Sigmoid colon (tissue), 7 donors: ENCODE data around the gene PUM1. TPM values are rescaled to one million over a fixed set of nuclear protein-coding genes. Genes with fewer than 3 reads are reported as not detected.
"Not testable (repeated sequence)": the region's sequence is repeated elsewhere in the genome, so short reads cannot be mapped to it uniquely, and the experiment has no call there.

ENCODE experiments used
- DNase-seq: peaks from one replicate; pipeline ENCODE4 v3.0.0-alpha.2; 2019
- H3K27ac ChIP-seq, 4 donors: fragments of 200-600 bp; sonication (generic); one replicate each; pipeline ENCODE4 v1.5.1; 2016 to 2019; ENCODE audit warnings: mild to moderate bottlenecking in 1 of 4
- H3K27me3 ChIP-seq, 3 donors: fragments of 200-600 bp; sonication (generic); one replicate each; pipeline ENCODE4 v1.5.1; 2019; ENCODE audit warnings: mild to moderate bottlenecking in 1 of 3
- H3K36me3 ChIP-seq, 4 donors: fragments of 200-600 bp; sonication (generic); one replicate each; pipeline ENCODE4 v1.5.1; 2016 to 2019
- H3K4me1 ChIP-seq, 4 donors: fragments of 200-600 bp; sonication (generic); one replicate each; pipeline ENCODE4 v1.5.1; 2017 to 2019
- H3K4me3 ChIP-seq, 4 donors: fragments of 200-600 bp; sonication (generic); one replicate each; pipeline ENCODE4 v1.5.1; 2017 to 2019; ENCODE audit warnings: mild to moderate bottlenecking in 2 of 4, moderate library complexity in 1 of 4
- H3K9me3 ChIP-seq, 4 donors: fragments of 200-600 bp in 3 of 4; sonication (generic) in 3 of 4; one replicate each; pipeline versions ENCODE4 v1.5.1 to v1.6.1; 2013 to 2019
- EP300 ChIP-seq, 4 donors: sonication (generic); formaldehyde crosslinking; IDR thresholded peaks; one replicate each; pipeline ENCODE4 v1.6.1; 2017; ENCODE audit warnings: antibody characterized with exemption in 4 of 4
- POLR2A ChIP-seq, 2 donors: fragments of 450-650 bp; IDR thresholded peaks; one replicate each; pipeline ENCODE4 v1.6.1; 2016; ENCODE audit warnings: antibody characterized with exemption in 2 of 2, mild to moderate bottlenecking in 2 of 2, moderate library complexity in 2 of 2
- POLR2AphosphoS5 ChIP-seq, 4 donors: sonication (generic); formaldehyde crosslinking; IDR thresholded peaks; one replicate each; pipeline ENCODE4 v1.6.1; 2017; ENCODE audit warnings: antibody characterized with exemption in 4 of 4
- WGBS, 2 donors: extraction: QIAGEN DNeasy Blood & Tissue Kit; methylation state at CpG; one replicate each; pipeline ENCODE4 v1.1.7; 2013; 5-methylcytosine and 5-hydroxymethylcytosine counted together
- intact Hi-C: fragments of 100-400 bp; cut with DNase I; formaldehyde crosslinking; loops from one replicate; pipeline ENCODE4 v1.15.1; 2023
- polyA plus RNA-seq, 3 donors: library from polyadenylated mRNA; stranded (reverse); fragments of 200-250 nt; gene quantifications; one replicate each; pipeline ENCODE4 v1.2.3, GENCODE V29; 2013
- total RNA-seq, 4 donors: library from RNA; depleted of rRNA; stranded (reverse); fragments of >200 nt; gene quantifications; one replicate each; pipeline ENCODE4 v1.1.0, GENCODE V29; 2016
- TF ChIP-seq, protein P1 (sequence below), 4 experiments: fragments of 450-650 bp in 3 of 4; fragments of 200-600 bp in 1 of 4; IDR thresholded peaks; one replicate each; pipeline ENCODE4 v1.5.1; 2016 to 2019; ENCODE audit warnings: antibody characterized with exemption in 4 of 4, mild to moderate bottlenecking in 3 of 4, moderate library complexity in 2 of 4
- donor health status: healthy with polysubstance abuse.
- donor health status: Bipolar disorder and iron deficiency.
- donor health status: healthy.

PUM1 gene
- total and polyA plus RNA-seq, 7 donors, result 16.9 to 89.5 (median 66.4) TPM

DNA sequence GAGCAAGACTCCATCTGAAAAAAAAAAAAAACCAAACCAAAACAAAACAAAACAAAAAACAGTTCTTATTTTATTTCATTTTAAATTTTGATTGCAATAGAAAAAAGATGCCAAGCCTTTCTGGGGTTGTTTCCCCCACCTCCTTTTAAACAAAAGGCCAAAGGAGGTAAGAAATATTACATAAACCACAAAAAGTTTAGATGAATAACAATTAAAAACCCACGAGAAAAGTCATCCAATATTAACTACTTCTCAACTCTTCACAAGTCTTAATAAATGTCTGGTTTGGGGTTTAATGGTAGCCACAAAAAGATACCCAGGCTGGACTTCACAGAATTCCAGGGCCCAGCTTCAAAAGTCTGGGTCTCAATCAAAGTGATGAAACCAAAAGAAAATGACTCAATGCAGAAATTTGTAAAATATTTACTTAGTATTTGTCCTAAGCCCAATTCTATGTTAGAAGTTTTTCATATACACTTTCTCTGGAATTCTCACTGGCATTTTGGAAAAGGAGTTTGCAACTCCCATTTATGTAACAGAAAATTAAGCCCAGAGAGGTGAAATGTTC is 110.0 kb downstream of the PUM1 start:
- no peak for DNase-seq
- Histone ChIP-seq H3K4me1 (peaks cover 0 to 7% (median 0%) of the 10 kb centered on the region in 4 donors), H3K27me3 (no peaks in the 10 kb centered on the region), H3K4me3 (no peak overlapping the region), H3K27ac (peak overlapping the region in 1 of 4 donors; percentile 7), H3K36me3 (peaks cover 7 to 64% (median 23%) of the 10 kb centered on the region in 4 donors), H3K9me3 (no peaks in the 10 kb centered on the region)
- TF ChIP-seq POLR2AphosphoS5 (IDR thresholded peaks at IDR 0.05) (no peak), EP300 (IDR thresholded peaks at IDR 0.05) (no peak), POLR2A (IDR thresholded peaks at IDR 0.05) (no peak)
- TF ChIP-seq, protein P1, sequence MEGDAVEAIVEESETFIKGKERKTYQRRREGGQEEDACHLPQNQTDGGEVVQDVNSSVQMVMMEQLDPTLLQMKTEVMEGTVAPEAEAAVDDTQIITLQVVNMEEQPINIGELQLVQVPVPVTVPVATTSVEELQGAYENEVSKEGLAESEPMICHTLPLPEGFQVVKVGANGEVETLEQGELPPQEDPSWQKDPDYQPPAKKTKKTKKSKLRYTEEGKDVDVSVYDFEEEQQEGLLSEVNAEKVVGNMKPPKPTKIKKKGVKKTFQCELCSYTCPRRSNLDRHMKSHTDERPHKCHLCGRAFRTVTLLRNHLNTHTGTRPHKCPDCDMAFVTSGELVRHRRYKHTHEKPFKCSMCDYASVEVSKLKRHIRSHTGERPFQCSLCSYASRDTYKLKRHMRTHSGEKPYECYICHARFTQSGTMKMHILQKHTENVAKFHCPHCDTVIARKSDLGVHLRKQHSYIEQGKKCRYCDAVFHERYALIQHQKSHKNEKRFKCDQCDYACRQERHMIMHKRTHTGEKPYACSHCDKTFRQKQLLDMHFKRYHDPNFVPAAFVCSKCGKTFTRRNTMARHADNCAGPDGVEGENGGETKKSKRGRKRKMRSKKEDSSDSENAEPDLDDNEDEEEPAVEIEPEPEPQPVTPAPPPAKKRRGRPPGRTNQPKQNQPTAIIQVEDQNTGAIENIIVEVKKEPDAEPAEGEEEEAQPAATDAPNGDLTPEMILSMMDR (IDR thresholded peaks at IDR 0.05), result no peak
- 30 to 37% methylated on average over 1 of the region's 1 CpG for WGBS, 2 donors
- intact Hi-C loops, result no loop called here

DNA sequence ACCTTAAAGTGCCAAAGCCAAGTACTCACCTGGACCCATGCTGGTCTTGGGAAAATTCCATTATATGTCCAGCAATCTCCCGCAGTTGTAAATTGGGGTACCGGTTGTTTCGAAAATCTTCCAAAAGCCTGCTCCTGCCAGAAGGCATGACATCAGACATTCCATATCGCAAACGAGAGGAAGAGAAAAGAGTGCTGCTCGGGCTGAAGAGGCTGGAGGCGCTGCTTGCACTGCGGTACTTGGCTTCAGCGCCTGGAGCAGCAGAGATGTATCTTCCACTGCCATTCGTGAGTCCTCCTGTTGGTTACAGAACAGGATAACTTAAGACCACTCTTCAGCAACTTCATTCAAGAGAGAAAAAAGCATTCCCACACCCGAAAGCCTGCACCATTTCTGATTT is 111.8 kb downstream of the PUM1 start:
- no peak for DNase-seq
- no peak for TF ChIP-seq POLR2A (IDR thresholded peaks at IDR 0.05)
- TF ChIP-seq, protein P1 (IDR thresholded peaks at IDR 0.05), result no peak
- TF ChIP-seq EP300 (IDR thresholded peaks at IDR 0.05), result no peak
- TF ChIP-seq POLR2AphosphoS5 (IDR thresholded peaks at IDR 0.05), result no peak
- Histone ChIP-seq H3K4me3 (no peak overlapping the region), H3K4me1 (peaks cover 0 to 7% (median 0%) of the 10 kb centered on the region in 4 donors), H3K27me3 (no peaks in the 10 kb centered on the region), H3K27ac (no peak overlapping the region), H3K36me3 (peaks cover 7 to 61% (median 31%) of the 10 kb centered on the region in 4 donors), H3K9me3 (no peaks in the 10 kb centered on the region)
- intact Hi-C loops, result no loop called here
- 95% methylated on average over 11 of the region's 11 CpGs for whole genome bisulfite sequencing, 2 donors

DNA sequence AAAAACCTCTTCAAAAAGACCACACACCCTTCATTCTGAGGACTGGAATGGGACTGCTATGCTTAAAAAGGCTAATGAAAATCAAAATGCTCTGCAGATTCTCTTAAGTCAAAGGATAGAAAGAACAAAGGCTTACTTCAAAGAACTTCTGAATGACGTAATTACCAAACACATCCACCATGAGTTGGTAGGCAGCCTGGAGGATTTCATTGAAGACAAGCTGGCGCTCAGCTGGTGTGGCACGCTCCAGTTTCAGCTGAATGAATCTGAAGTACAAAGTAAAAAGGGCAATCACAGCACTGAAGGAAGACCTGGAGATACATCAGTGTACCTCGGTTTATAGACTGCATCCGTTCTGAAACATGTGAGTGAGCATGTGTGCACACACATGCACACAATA is 113.4 kb downstream of the PUM1 start:
- no peak for DNase-seq
- TF ChIP-seq, protein P1 (IDR thresholded peaks at IDR 0.05), result no peak
- peak in 2 of 4 donors; percentile 15 to 60 for TF ChIP-seq POLR2AphosphoS5 (IDR thresholded peaks at IDR 0.05)
- H3K36me3 ChIP-seq, result peaks cover 18 to 73% (median 39%) of the 10 kb centered on the region in 4 donors
- WGBS, 2 donors, result 83 to 84% methylated on average over 5 of the region's 5 CpGs
- peak overlapping the region in 2 of 4 donors; percentile 8 to 24 for H3K27ac ChIP-seq
- no peak overlapping the region for H3K4me3 ChIP-seq
- no peaks in the 10 kb centered on the region for H3K27me3 ChIP-seq
- H3K9me3 ChIP-seq, result no peaks in the 10 kb centered on the region
- H3K4me1 ChIP-seq, result peaks cover 0 to 7% (median 0%) of the 10 kb centered on the region in 4 donors
- intact Hi-C loops, result no loop called here

DNA sequence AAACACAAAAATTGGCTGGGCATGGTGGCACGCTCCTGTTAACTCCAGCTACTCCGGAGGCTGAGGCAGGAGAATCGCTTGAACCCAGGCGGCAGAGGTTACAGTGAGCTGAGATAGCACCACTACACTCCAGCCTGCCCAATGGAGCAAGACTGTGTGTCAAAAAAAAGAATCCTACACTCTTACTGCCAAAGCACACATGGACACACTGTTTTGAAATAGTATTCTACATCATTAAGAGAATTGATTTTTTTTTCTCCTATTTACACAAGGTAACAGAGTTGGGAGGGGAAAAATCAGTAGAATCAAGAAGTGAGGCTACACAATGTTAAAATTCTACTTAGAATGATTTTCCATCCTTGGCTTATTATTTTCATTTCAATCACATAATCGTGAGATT is 114.8 kb downstream of the PUM1 start:
- Histone ChIP-seq H3K4me3 (no peak overlapping the region), H3K36me3 (peaks cover 18 to 83% (median 39%) of the 10 kb centered on the region in 4 donors), H3K27ac (no peak overlapping the region), H3K27me3 (no peaks in the 10 kb centered on the region), H3K4me1 (peaks cover 0 to 7% (median 0%) of the 10 kb centered on the region in 4 donors), H3K9me3 (no peaks in the 10 kb centered on the region)
- WGBS, 2 donors, result 96 to 97% methylated on average over 5 of the region's 5 CpGs
- no peak for DNase-seq
- TF ChIP-seq POLR2AphosphoS5 (IDR thresholded peaks at IDR 0.05) (no peak), EP300 (IDR thresholded peaks at IDR 0.05) (no peak), POLR2A (IDR thresholded peaks at IDR 0.05) (no peak)
- TF ChIP-seq, protein P1 (IDR thresholded peaks at IDR 0.05), result no peak
- intact Hi-C loops, result no loop called here

DNA sequence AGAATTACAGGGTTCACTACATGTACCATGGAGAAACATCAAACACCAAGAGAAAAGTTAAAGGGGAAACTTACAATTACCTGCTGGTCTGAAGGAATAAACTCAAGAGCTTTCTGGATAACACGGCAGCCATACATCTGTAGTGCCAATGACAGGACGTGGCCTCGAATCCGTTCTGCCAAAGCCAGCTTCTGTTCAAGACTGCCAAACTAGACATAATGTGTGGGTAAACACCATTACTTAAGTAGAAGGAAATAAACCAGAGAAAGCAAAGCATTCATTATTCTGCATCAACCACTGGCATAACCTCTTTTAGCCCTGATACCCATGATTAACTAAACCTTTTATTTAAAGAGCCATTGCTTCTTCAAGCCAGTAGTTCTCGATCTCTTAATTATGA is 115.5 kb downstream of the PUM1 start:
- DNase-seq, result no peak
- TF ChIP-seq, protein P1 (IDR thresholded peaks at IDR 0.05), result no peak
- TF ChIP-seq POLR2AphosphoS5 (IDR thresholded peaks at IDR 0.05) (no peak), POLR2A (IDR thresholded peaks at IDR 0.05) (no peak), EP300 (IDR thresholded peaks at IDR 0.05) (no peak)
- H3K27me3 ChIP-seq, result no peaks in the 10 kb centered on the region
- H3K9me3 ChIP-seq, result no peaks in the 10 kb centered on the region
- WGBS, 2 donors, result 96% methylated on average over 5 of the region's 5 CpGs
- peaks cover 0 to 7% (median 0%) of the 10 kb centered on the region in 4 donors for H3K4me1 ChIP-seq
- no peak overlapping the region for H3K4me3 ChIP-seq
- no peak overlapping the region for H3K27ac ChIP-seq
- intact Hi-C loops, result no loop called here
- peaks cover 18 to 90% (median 42%) of the 10 kb centered on the region in 4 donors for H3K36me3 ChIP-seq

DNA sequence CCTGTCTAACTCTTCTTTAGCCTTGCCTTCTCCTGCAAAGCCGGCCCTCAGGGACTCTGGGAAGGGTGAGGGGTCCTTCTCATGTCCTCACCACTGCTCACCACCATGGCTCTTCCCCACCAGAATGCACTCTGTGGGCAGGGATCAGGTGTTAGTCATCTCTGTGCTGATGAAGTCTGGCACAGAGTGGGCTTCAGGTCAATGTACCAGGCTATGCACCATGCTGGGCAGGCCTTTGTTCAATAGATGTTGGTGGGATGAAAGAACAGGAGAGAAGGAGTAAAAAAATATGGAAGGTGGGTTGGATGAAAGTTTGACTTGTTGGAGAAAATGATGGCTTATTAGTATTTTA is 116.1 kb downstream of the PUM1 start:
- H3K9me3 ChIP-seq, H3K4me3 ChIP-seq, intact Hi-C loops, H3K27ac ChIP-seq, DNase-seq, H3K4me1 ChIP-seq, H3K27me3 ChIP-seq: not testable (repeated sequence)
- H3K36me3 ChIP-seq, result peaks cover 18 to 91% (median 43%) of the 10 kb centered on the region in 4 donors
- 88% methylated on average over 1 of the region's 1 CpG; no CpG with 5 or more reads in 1 of the 2 donors for WGBS, 2 donors

DNA sequence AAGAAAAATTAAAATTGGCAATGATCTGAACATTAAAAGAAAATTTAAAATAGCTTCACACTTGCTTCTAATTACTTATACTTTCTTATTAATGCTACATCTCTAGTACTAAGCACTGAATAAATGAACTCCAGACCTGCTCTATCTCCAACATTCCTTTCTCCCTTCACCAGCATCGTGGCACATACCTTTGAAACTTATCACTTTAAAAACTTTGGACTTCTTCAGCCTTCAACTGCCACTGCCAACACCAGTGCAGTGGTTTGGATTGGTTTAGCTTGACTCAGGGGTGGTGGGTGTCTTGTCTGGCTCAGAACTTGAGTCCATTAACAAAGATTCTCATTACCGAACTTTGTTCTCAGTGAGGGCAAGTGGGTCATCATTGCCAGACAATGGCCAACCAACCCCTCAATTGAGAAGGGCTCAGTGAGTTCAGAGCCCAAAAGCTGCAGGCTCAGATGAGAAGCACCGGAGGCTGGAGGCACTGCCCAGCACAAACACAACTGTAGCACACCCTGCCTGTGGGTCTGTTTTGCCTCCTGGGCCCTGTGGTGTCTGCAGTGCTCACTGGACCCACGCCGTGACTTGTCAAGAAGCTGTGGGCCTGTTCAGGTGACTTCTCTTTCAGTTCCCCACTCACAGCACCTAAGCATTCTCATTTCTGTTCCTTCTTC is 116.6 kb downstream of the PUM1 start:
- H3K9me3 ChIP-seq, H3K4me1 ChIP-seq, DNase-seq, H3K27me3 ChIP-seq, H3K27ac ChIP-seq, H3K4me3 ChIP-seq, intact Hi-C loops: not testable (repeated sequence)
- WGBS, 2 donors, result 85 to 93% methylated on average over 1 of the region's 5 CpGs
- peaks cover 18 to 91% (median 42%) of the 10 kb centered on the region in 4 donors for H3K36me3 ChIP-seq
